Measurements from ENCODE around the gene NKX6-2. TPM values are rescaled to one million over a fixed set of nuclear protein-coding genes. Genes with fewer than 3 reads are reported as not detected.

Gene NKX6-2
- total RNA-seq, 1 donor from 2014 or later: 2.6 TPM

- Histone ChIP-seq H3K27me3 (ENCODE audit: control insufficient read depth, insufficient read depth, low read length) (peaks cover 82% of the 10 kb centered on the region), H3K4me3 (ENCODE audit: low read depth, low read length) (no peak overlapping the region), H3K36me3 (ENCODE audit: control insufficient read depth, insufficient read depth, low read length) (no peaks in the 10 kb centered on the region)
- TF ChIP-seq CTCF (IDR thresholded peaks at IDR 0.05; ENCODE audit: insufficient read depth, low read length, poor library complexity, severe bottlenecking): no peak
- no peak for DNase-seq (ENCODE audit: low read depth)
Observed at GRCh38 chr10:132790470-132790869, 4.5 kb upstream of the NKX6-2 start.

GRCh38 chr10:132789659-132790148, 3.8 kb upstream of the NKX6-2 start:
- H3K27me3 ChIP-seq (ENCODE audit: control insufficient read depth, insufficient read depth, low read length): peaks cover 84% of the 10 kb centered on the region

GRCh38 chr10:132788831-132789219, 2.9 kb upstream of the NKX6-2 start:
- no peak for DNase-seq (ENCODE audit: low read depth)
- no peak for TF ChIP-seq CTCF (IDR thresholded peaks at IDR 0.05; ENCODE audit: insufficient read depth, low read length, poor library complexity, severe bottlenecking)
- peaks cover 85% of the 10 kb centered on the region for H3K27me3 ChIP-seq (ENCODE audit: control insufficient read depth, insufficient read depth, low read length)
- H3K4me3 ChIP-seq (ENCODE audit: low read depth, low read length): no peak overlapping the region
- H3K36me3 ChIP-seq (ENCODE audit: control insufficient read depth, insufficient read depth, low read length): no peaks in the 10 kb centered on the region

More at GRCh38 chr10:132789659-132790148, 3.8 kb upstream of the NKX6-2 start:
- no peak for TF ChIP-seq CTCF (IDR thresholded peaks at IDR 0.05; ENCODE audit: insufficient read depth, low read length, poor library complexity, severe bottlenecking)
- Histone ChIP-seq H3K4me3 (ENCODE audit: low read depth, low read length) (no peak overlapping the region), H3K36me3 (ENCODE audit: control insufficient read depth, insufficient read depth, low read length) (no peaks in the 10 kb centered on the region)
- DNase-seq (ENCODE audit: low read depth): no peak

GRCh38 chr10:132788180-132788830, 2.4 kb upstream of the NKX6-2 start:
- TF ChIP-seq CTCF (IDR thresholded peaks at IDR 0.05; ENCODE audit: insufficient read depth, low read length, poor library complexity, severe bottlenecking): peak; percentile 33
- H3K36me3 ChIP-seq (ENCODE audit: control insufficient read depth, insufficient read depth, low read length): no peaks in the 10 kb centered on the region
- peak overlapping the region; percentile 24 for H3K4me3 ChIP-seq (ENCODE audit: low read depth, low read length)
- peaks cover 84% of the 10 kb centered on the region for H3K27me3 ChIP-seq (ENCODE audit: control insufficient read depth, insufficient read depth, low read length)
- DNase-seq (ENCODE audit: low read depth): no peak

GRCh38 chr10:132787495-132788179, 1.7 kb upstream of the NKX6-2 start:
- no peak for DNase-seq (ENCODE audit: low read depth)
- no peak for TF ChIP-seq CTCF (IDR thresholded peaks at IDR 0.05; ENCODE audit: insufficient read depth, low read length, poor library complexity, severe bottlenecking)
- Histone ChIP-seq H3K36me3 (ENCODE audit: control insufficient read depth, insufficient read depth, low read length) (no peaks in the 10 kb centered on the region), H3K27me3 (ENCODE audit: control insufficient read depth, insufficient read depth, low read length) (peaks cover 80% of the 10 kb centered on the region), H3K4me3 (ENCODE audit: low read depth, low read length) (peak overlapping the region; percentile 24)

Data from kidney epithelial cell (primary cell).